ENCODE data around the gene TMEM236.

TMEM236 gene

GRCh38 chr10:17820943-17821342 is 68.9 kb downstream of the TMEM236 start:
- no peak for DNase-seq (ENCODE audit: low read depth)

DNA sequence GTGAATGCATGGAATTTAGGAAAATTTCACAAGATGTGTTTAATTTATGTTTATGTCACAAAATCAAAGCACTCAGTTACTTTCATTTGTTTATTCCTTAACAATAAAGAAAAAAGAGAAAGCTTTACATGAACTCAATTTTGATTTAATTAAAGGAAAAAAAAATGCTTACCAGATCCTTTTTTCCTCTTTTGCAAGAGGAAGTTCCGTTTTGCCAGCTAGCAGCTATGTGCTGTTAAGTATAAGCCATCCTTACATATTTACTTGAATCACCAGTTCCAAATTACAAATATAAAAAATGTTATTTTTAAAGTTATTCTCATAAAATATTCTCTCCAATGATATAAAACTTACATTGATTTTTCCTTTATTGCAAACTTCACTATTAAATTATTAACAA is 69.9 kb downstream of the TMEM236 start:
- no peak for DNase-seq (ENCODE audit: low read depth)

DNA sequence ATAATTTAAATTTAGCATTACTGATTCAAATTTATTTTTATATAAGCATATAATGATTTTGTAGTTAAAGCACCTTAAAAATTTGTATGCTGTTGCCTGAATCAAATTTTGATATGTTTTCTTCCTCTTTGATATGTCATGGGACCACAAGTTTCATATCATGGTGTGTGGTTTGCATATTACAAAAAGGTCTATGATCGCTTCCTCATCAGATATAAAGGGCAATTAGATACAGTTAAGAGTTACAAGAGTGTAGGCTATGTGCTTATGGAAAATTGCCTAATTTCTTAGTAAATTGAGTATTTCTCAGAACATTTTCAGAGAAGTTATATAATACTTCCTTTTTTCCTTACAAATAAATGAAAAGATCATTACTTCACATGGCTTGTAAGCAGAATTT is 79.3 kb downstream of the TMEM236 start:
- no peak for DNase-seq (ENCODE audit: low read depth)

DNA sequence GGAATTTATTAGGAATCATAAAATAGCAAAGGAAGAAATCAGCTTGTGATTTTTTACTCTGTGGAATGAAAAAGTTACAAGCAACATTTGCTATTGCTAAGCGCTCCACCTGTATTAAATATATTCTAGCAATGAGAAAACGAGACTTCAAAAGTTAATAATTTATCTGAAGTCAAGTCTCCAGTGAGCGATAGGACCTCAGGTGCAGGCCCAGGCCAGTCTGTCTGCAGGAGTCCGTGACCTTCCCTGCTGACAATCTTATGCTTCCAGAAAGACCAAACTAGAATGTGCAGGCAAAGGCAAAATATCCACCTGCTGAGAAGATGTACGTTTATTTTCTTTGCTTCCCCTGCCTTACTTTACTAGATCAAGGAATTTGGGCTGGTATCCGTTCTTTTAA is 79.9 kb downstream of the TMEM236 start:
- no peak for DNase-seq (ENCODE audit: low read depth)

- DNase-seq (ENCODE audit: low read depth), result no peak
Measured at GRCh38 chr10:17833656-17834055, 81.7 kb downstream of the TMEM236 start.

DNA sequence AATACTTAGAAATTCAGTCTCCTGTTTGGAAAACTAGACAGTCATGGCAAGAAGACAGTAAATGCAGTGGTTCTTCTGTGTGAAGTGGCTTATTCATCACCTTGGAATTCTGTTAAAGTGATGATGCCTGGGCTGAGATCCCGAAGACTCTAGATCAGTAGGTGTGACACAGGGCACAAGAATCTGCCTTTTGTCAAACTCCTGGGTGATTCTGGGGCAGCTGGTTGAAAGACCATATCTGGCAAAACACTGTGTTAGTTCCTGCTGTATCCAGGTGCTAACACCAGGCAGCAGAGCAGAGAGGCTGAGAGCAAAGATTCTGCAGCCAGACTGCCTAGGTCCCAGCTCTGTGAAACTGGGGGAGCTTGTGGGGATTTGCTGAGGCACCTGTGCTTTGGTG is 83.7 kb downstream of the TMEM236 start:
- peak; percentile 73 for DNase-seq (ENCODE audit: low read depth)

DNA sequence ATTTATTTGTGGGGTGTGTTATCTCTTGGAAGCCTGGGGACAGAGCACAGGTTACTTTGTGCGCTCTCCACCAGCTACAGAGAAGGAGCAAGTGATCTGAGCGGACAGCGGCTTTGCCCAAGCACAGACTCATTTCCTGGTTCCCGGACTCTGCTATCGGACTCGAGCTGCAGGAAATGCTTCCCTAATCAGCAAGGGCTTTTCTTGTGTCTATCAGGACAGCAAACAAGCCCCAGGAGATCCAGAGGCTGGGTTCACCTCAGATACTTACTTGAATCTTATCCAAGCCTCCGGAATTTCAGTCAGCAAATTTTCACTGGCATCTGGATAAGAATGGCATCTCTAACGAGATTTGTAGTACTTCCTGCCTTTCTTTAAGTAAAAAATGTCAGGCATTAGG is 84.9 kb downstream of the TMEM236 start:
- DNase-seq (ENCODE audit: low read depth), result no peak

GRCh38 chr10:17838080-17838648 is 86.2 kb downstream of the TMEM236 start:
- no peak for DNase-seq (ENCODE audit: low read depth)

DNA sequence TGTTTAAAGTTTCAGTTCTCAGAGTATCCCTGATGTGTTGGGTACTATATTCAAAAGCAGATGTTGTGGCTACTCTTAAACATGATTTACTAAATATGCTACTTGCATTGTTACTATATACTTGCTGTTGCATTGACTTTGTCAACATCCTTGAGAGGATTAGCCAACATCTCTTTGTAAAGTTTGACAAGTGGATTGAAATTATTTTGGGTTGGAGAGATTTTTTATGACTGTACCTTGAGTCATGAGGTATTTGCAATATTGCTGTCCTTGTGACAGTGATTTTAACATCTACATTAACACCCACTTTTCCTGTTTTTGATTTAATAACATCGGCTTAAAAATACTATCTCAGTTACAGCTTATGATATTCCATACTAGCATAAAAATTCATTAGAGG is 89.0 kb downstream of the TMEM236 start:
- DNase-seq (ENCODE audit: low read depth), result no peak

- no peak for DNase-seq (ENCODE audit: low read depth)
Measured at GRCh38 chr10:17842641-17843040, 90.6 kb downstream of the TMEM236 start.

DNA sequence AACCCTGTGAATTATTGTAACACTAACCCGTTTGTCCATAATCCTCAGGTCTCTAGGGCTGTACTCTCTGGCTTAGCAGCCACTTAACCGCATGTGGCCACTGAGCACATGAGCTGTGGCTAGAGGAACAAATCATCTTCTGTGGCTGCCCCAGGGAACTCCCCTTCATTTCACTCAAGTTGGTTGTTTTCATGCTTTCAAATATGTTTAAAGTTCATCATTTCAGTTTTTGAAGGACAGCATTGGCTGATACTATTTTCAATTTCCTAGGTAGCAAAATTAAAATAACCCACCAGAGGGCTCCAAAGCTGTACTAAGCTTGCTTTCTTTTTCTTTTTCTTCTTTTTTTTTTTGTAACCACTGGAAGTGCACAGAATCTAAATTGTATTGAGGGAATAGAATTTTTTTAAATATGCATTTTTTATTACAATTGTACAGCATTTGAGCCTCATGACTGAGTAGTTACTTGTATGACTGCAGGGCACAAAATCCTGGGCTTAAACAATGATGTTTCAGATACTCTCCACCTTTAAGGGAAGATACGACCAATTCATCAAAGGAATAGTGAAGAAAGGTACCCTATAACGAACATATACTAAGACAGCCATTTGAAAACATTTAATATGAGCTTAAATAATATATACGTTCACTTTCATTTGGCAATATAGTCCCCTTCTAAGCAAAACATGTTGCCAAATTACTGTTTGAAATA is 95.7 kb downstream of the TMEM236 start:
- no peak for DNase-seq (ENCODE audit: low read depth)

- DNase-seq (ENCODE audit: low read depth), result no peak
Measured at GRCh38 chr10:17848646-17849045, 96.6 kb downstream of the TMEM236 start.

Measured in HS-5 (cell line).